ENCODE measurements around the gene KRTAP22-2. TPM values are rescaled to one million over a fixed set of nuclear protein-coding genes. Genes with fewer than 3 reads are reported as not detected.

KRTAP22-2 gene
- polyA plus RNA-seq (2012; ENCODE audit: missing spikeins), result not detected

- DNase-seq (ENCODE audit: insufficient read length) (no peak), FAIRE-seq (no peak)
- TF ChIP-seq TAF1 (IDR thresholded peaks at IDR 0.05; ENCODE audit: borderline replicate concordance, low read depth, low read length) (no peak), POLR2A (IDR thresholded peaks at IDR 0.05; ENCODE audit: low read depth, low read length) (no peak), POLR2AphosphoS5 (IDR thresholded peaks at IDR 0.05; ENCODE audit: low read depth, low read length) (no peak)
Observed at GRCh38 chr21:30590297-30590696, at the start of gene KRTAP22-2. TSS of gene KRTAP22-2 (minus strand) at chr21:30590397.

GRCh38 chr21:30638686-30639085 lies 48.5 kb upstream of the KRTAP22-2 start:
- no peak for FAIRE-seq
- no peak for TF ChIP-seq TAF1 (IDR thresholded peaks at IDR 0.05; ENCODE audit: borderline replicate concordance, low read depth, low read length)
- TF ChIP-seq POLR2A (IDR thresholded peaks at IDR 0.05; ENCODE audit: low read depth, low read length), result no peak
- no peak for TF ChIP-seq POLR2AphosphoS5 (IDR thresholded peaks at IDR 0.05; ENCODE audit: low read depth, low read length)

GRCh38 chr21:30634906-30635305 lies 44.7 kb upstream of the KRTAP22-2 start, which contains the start of gene KRTAP20-2:
TSS of gene KRTAP20-2 (plus strand) at chr21:30635206. CDS start at chr21:30635264, 58 bp downstream.
- no peak for FAIRE-seq

More at GRCh38 chr21:30638686-30639085, 48.5 kb upstream of the KRTAP22-2 start:
- no peak for DNase-seq (ENCODE audit: insufficient read length)

GRCh38 chr21:30629200-30629599 lies 39.0 kb upstream of the KRTAP22-2 start:
- DNase-seq (ENCODE audit: insufficient read length), result no peak
- TF ChIP-seq TAF1 (IDR thresholded peaks at IDR 0.05; ENCODE audit: borderline replicate concordance, low read depth, low read length), result no peak
- no peak for FAIRE-seq

More at GRCh38 chr21:30634906-30635305, 44.7 kb upstream of the KRTAP22-2 start, which contains the start of gene KRTAP20-2:
- TF ChIP-seq POLR2AphosphoS5 (IDR thresholded peaks at IDR 0.05; ENCODE audit: low read depth, low read length) (no peak), TAF1 (IDR thresholded peaks at IDR 0.05; ENCODE audit: borderline replicate concordance, low read depth, low read length) (no peak), POLR2A (IDR thresholded peaks at IDR 0.05; ENCODE audit: low read depth, low read length) (no peak)
- no peak for DNase-seq (ENCODE audit: insufficient read length)

- no peak for TF ChIP-seq POLR2AphosphoS5 (IDR thresholded peaks at IDR 0.05; ENCODE audit: low read depth, low read length)
- no peak for TF ChIP-seq POLR2A (IDR thresholded peaks at IDR 0.05; ENCODE audit: low read depth, low read length)
- no peak for TF ChIP-seq TAF1 (IDR thresholded peaks at IDR 0.05; ENCODE audit: borderline replicate concordance, low read depth, low read length)
- no peak for FAIRE-seq
Observed at GRCh38 chr21:30628109-30628508, 37.9 kb upstream of the KRTAP22-2 start.

GRCh38 chr21:30625449-30626165 lies 35.4 kb upstream of the KRTAP22-2 start:
- FAIRE-seq (no peak), DNase-seq (ENCODE audit: insufficient read length) (no peak)
- no peak for TF ChIP-seq POLR2AphosphoS5 (IDR thresholded peaks at IDR 0.05; ENCODE audit: low read depth, low read length)
- TF ChIP-seq POLR2A (IDR thresholded peaks at IDR 0.05; ENCODE audit: low read depth, low read length), result no peak
- no peak for TF ChIP-seq TAF1 (IDR thresholded peaks at IDR 0.05; ENCODE audit: borderline replicate concordance, low read depth, low read length)

More at GRCh38 chr21:30628109-30628508, 37.9 kb upstream of the KRTAP22-2 start:
- DNase-seq (ENCODE audit: insufficient read length), result no peak

- DNase-seq (ENCODE audit: insufficient read length) (no peak), FAIRE-seq (no peak)
- TF ChIP-seq POLR2A (IDR thresholded peaks at IDR 0.05; ENCODE audit: low read depth, low read length), result no peak
- no peak for TF ChIP-seq POLR2AphosphoS5 (IDR thresholded peaks at IDR 0.05; ENCODE audit: low read depth, low read length)
Observed at GRCh38 chr21:30623362-30623761, 33.2 kb upstream of the KRTAP22-2 start.

GRCh38 chr21:30620522-30620921 lies 30.3 kb upstream of the KRTAP22-2 start, which contains the start of gene KRTAP20-4:
TSS of gene KRTAP20-4 (plus strand) at chr21:30620627.
- no peak for DNase-seq (ENCODE audit: insufficient read length)
- TF ChIP-seq POLR2AphosphoS5 (IDR thresholded peaks at IDR 0.05; ENCODE audit: low read depth, low read length), result no peak
- no peak for TF ChIP-seq TAF1 (IDR thresholded peaks at IDR 0.05; ENCODE audit: borderline replicate concordance, low read depth, low read length)
- no peak for TF ChIP-seq POLR2A (IDR thresholded peaks at IDR 0.05; ENCODE audit: low read depth, low read length)
- no peak for FAIRE-seq

- FAIRE-seq (no peak), DNase-seq (ENCODE audit: insufficient read length) (no peak)
Observed at GRCh38 chr21:30620080-30620479, 29.9 kb upstream of the KRTAP22-2 start.

GRCh38 chr21:30616125-30616524 lies 25.9 kb upstream of the KRTAP22-2 start, which contains the start of gene KRTAP20-1:
TSS of gene KRTAP20-1 (plus strand) at chr21:30616425. CDS start at chr21:30616455, 30 bp downstream.
- TF ChIP-seq POLR2A (IDR thresholded peaks at IDR 0.05; ENCODE audit: low read depth, low read length) (no peak), POLR2AphosphoS5 (IDR thresholded peaks at IDR 0.05; ENCODE audit: low read depth, low read length) (no peak), TAF1 (IDR thresholded peaks at IDR 0.05; ENCODE audit: borderline replicate concordance, low read depth, low read length) (no peak)
- FAIRE-seq, result no peak
- no peak for DNase-seq (ENCODE audit: insufficient read length)

More at GRCh38 chr21:30620080-30620479, 29.9 kb upstream of the KRTAP22-2 start:
- TF ChIP-seq TAF1 (IDR thresholded peaks at IDR 0.05; ENCODE audit: borderline replicate concordance, low read depth, low read length), result no peak
- no peak for TF ChIP-seq POLR2AphosphoS5 (IDR thresholded peaks at IDR 0.05; ENCODE audit: low read depth, low read length)
- no peak for TF ChIP-seq POLR2A (IDR thresholded peaks at IDR 0.05; ENCODE audit: low read depth, low read length)

GRCh38 chr21:30615199-30615598 lies 25.0 kb upstream of the KRTAP22-2 start:
- no peak for DNase-seq (ENCODE audit: insufficient read length)
- TF ChIP-seq TAF1 (IDR thresholded peaks at IDR 0.05; ENCODE audit: borderline replicate concordance, low read depth, low read length) (no peak), POLR2A (IDR thresholded peaks at IDR 0.05; ENCODE audit: low read depth, low read length) (no peak), POLR2AphosphoS5 (IDR thresholded peaks at IDR 0.05; ENCODE audit: low read depth, low read length) (no peak)
- no peak for FAIRE-seq

- TF ChIP-seq TAF1 (IDR thresholded peaks at IDR 0.05; ENCODE audit: borderline replicate concordance, low read depth, low read length), result no peak
- TF ChIP-seq POLR2A (IDR thresholded peaks at IDR 0.05; ENCODE audit: low read depth, low read length), result no peak
- no peak for TF ChIP-seq POLR2AphosphoS5 (IDR thresholded peaks at IDR 0.05; ENCODE audit: low read depth, low read length)
- DNase-seq (ENCODE audit: insufficient read length) (no peak), FAIRE-seq (no peak)
Observed at GRCh38 chr21:30613836-30614235, 23.6 kb upstream of the KRTAP22-2 start, which contains the start of gene KRTAP6-1. TSS of gene KRTAP6-1 (minus strand) at chr21:30613930. CDS start at chr21:30613904, 26 bp downstream.
